Adrenal gland (tissue), 12 donors: ENCODE data around the gene CDC42SE1. TPM values are rescaled to one million over a fixed set of nuclear protein-coding genes. Genes with fewer than 3 reads are reported as not detected.

ENCODE experiments used
- DNase-seq, 7 donors: peaks; one replicate each; pipeline ENCODE4 v3.0.0-alpha.2; 2019 to 2020
- H3K27ac ChIP-seq, 5 donors: fragments of 200-600 bp; sonication (generic) in 4 of 5; 1 replicate in 3 of 5; 2 replicates in 2 of 5; pipeline versions ENCODE4 v1.5.1 to v1.8.0; 2016 to 2020; ENCODE audit warnings: mild to moderate bottlenecking in 1 of 5
- H3K27me3 ChIP-seq: fragments of 200-600 bp; 2 replicates; pipeline ENCODE4 v1.8.0; 2021
- H3K36me3 ChIP-seq, 2 donors: fragments of 200-600 bp; replicated peaks in 1 of 2; 1 replicate in 1 of 2; 2 replicates in 1 of 2; pipeline versions ENCODE4 v1.5.1 to v1.8.0; 2018 to 2022
- H3K4me1 ChIP-seq, 2 donors: fragments of 200-600 bp; replicated peaks in 1 of 2; 1 replicate in 1 of 2; 2 replicates in 1 of 2; pipeline versions ENCODE4 v1.5.1 to v1.8.0; 2018 to 2021
- H3K4me3 ChIP-seq, 4 donors: fragments of 200-600 bp; sonication (generic) in 3 of 4; one replicate each; pipeline ENCODE4 v1.5.1; 2016 to 2018
- H3K9me3 ChIP-seq, 3 donors: fragments of 200-600 bp; sonication (generic) in 1 of 3; replicated peaks in 1 of 3; 1 replicate in 2 of 3; 2 replicates in 1 of 3; pipeline versions ENCODE4 v1.5.1 to v1.8.0; 2016 to 2021
- POLR2A ChIP-seq, 2 donors: fragments of 450-650 bp; IDR thresholded peaks; one replicate each; pipeline ENCODE4 v1.6.1; 2017; ENCODE audit warnings: antibody characterized with exemption in 2 of 2, mild to moderate bottlenecking in 2 of 2, moderate library complexity in 1 of 2
- WGBS, 4 donors: extraction: QIAGEN DNeasy Blood & Tissue Kit in 2 of 4; methylation state at CpG; one replicate each; pipeline versions ENCODE4 v1.1.5 to v1.1.7; 2013 to 2017; 5-methylcytosine and 5-hydroxymethylcytosine counted together
- intact Hi-C, 2 donors: fragments of 100-400 bp; cut with DNase I; formaldehyde crosslinking; loops; one replicate each; pipeline versions ENCODE4 v1.14.1 to v1.15.0; 2022 to 2023
- polyA plus RNA-seq, 3 donors: library from polyadenylated mRNA; stranded (reverse); fragments of 200-250 nt in 2 of 3; fragments of 350-450 nt in 1 of 3; fragmentation: Illumina TruSeq in 1 of 3; extraction: RNeasy Lipid Tissue Mini Kit (QIAGEN cat#74804) in 1 of 3; gene quantifications; one replicate each; pipeline ENCODE4 v1.2.3, GENCODE V29; 2013 to 2014
- total RNA-seq, 9 donors: library from RNA; depleted of rRNA in 4 of 9; stranded (reverse); fragments of >200 nt in 4 of 9; fragments of 120-200 nt in 1 of 9; fragmentation: NEBNext Ultra II Directional in 1 of 9; extraction: Animal tissue kit (Norgen Biotek cat#: 25700) in 1 of 9; gene quantifications; one replicate each; pipeline versions ENCODE4 v1.1.0 to v1.2.4, GENCODE V29; 2013 to 2023
- TF ChIP-seq, protein P1 (sequence below), 6 experiments: fragments of 450-650 bp in 4 of 6; fragments of 200-600 bp in 2 of 6; sonication (generic) in 1 of 6; IDR thresholded peaks; 1 replicate in 5 of 6; 2 replicates in 1 of 6; pipeline versions ENCODE4 v1.5.1 to v1.8.0; 2016 to 2021; ENCODE audit warnings: antibody characterized with exemption in 6 of 6, mild to moderate bottlenecking in 2 of 6, moderate library complexity in 1 of 6
- donor health status: healthy with polysubstance abuse.
- donor health status: Bipolar disorder and iron deficiency.
- donor health status: DM: yes; HTN: yes; CAD: no.
- donor health status: DM: no; HTN: no; CAD: no.
- donor health status: DM: no; HTN: no; CAD: no.
- donor health status: DM: yes; HTN: yes; CAD: no.

Gene CDC42SE1
- total and polyA plus RNA-seq, 12 donors, result 45.5 to 125 (median 85.9) TPM

DNA sequence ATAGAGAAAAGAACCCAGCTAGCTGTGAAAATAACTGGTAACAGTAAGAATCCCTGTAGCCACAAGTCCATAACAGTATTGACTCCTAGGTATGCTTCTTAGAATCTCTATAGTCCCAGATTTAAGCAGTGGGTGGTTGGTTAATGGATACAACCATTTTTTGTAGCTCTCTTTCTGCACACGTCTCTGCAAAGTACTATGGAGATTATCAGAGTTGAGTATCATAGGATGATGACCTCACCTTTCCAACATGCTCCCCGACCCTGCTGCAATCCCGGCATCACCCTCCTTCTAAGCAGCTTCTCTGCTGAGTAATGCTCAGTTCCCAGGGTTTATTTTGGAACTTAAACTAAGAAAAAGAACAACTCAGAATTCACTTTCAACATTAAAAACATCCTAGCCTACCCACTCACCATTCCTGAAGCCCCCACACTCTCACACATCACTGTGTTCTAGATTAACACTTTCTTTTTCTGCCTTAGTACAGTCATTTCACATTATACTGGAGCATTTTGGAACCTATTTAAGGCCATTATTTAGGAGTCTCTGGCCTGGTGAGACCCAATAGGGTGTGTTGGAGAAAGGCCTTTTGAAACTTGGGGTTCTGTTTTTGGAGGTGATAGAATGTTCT lies 3.4 kb upstream of the CDC42SE1 start:
- 40 to 55% (median 50%) methylated on average over 3 of the region's 3 CpGs for WGBS, 4 donors
- Histone ChIP-seq H3K4me3 (no peak overlapping the region), H3K9me3 (no peaks in the 10 kb centered on the region), H3K27ac (peak overlapping the region in 2 of 5 donors; percentile 71 to 78), H3K4me1 (peaks cover 4 to 12% of the 10 kb centered on the region in 2 donors), H3K36me3 (no peaks in the 10 kb centered on the region), H3K27me3 (no peaks in the 10 kb centered on the region)
- peak in 1 of 2 donors; percentile 10 for TF ChIP-seq POLR2A (IDR thresholded peaks at IDR 0.05)
- TF ChIP-seq, protein P1, sequence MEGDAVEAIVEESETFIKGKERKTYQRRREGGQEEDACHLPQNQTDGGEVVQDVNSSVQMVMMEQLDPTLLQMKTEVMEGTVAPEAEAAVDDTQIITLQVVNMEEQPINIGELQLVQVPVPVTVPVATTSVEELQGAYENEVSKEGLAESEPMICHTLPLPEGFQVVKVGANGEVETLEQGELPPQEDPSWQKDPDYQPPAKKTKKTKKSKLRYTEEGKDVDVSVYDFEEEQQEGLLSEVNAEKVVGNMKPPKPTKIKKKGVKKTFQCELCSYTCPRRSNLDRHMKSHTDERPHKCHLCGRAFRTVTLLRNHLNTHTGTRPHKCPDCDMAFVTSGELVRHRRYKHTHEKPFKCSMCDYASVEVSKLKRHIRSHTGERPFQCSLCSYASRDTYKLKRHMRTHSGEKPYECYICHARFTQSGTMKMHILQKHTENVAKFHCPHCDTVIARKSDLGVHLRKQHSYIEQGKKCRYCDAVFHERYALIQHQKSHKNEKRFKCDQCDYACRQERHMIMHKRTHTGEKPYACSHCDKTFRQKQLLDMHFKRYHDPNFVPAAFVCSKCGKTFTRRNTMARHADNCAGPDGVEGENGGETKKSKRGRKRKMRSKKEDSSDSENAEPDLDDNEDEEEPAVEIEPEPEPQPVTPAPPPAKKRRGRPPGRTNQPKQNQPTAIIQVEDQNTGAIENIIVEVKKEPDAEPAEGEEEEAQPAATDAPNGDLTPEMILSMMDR (IDR thresholded peaks at IDR 0.05), result no peak
- DNase-seq, result peak in 3 of 7 donors; percentile 35 to 62 (median 61)
- intact Hi-C loops, result no loop called here

DNA sequence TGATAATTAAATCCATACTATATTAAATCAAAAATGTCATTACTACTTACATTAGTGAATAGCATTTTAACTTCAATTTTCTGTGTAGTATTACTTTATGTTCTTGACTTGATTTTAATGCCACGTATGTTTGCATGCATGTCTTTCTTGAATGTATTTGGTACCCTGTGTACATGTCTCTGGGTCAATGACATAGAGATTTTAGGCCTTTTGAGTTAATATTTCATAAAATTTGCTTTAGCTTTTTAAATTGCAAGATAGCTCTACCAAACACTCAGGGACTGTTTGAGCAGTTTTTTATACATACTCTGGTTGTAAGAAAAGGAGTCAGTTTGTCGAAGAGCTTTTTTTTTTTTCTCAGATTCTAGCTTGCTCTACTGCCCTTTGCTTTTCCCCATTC lies 2.3 kb upstream of the CDC42SE1 start:
- Histone ChIP-seq H3K4me3 (no peak overlapping the region), H3K4me1 (peaks cover 13 to 21% of the 10 kb centered on the region in 2 donors), H3K36me3 (no peaks in the 10 kb centered on the region), H3K9me3 (no peaks in the 10 kb centered on the region), H3K27ac (peak overlapping the region in 1 of 5 donors; percentile 78), H3K27me3 (no peaks in the 10 kb centered on the region)
- TF ChIP-seq, protein P1 (IDR thresholded peaks at IDR 0.05), result no peak
- no peak for TF ChIP-seq POLR2A (IDR thresholded peaks at IDR 0.05)
- DNase-seq, result no peak
- intact Hi-C loops, result no loop called here
- WGBS, 4 donors, result 81 to 86% (median 84%) methylated on average over 2 of the region's 2 CpGs

DNA sequence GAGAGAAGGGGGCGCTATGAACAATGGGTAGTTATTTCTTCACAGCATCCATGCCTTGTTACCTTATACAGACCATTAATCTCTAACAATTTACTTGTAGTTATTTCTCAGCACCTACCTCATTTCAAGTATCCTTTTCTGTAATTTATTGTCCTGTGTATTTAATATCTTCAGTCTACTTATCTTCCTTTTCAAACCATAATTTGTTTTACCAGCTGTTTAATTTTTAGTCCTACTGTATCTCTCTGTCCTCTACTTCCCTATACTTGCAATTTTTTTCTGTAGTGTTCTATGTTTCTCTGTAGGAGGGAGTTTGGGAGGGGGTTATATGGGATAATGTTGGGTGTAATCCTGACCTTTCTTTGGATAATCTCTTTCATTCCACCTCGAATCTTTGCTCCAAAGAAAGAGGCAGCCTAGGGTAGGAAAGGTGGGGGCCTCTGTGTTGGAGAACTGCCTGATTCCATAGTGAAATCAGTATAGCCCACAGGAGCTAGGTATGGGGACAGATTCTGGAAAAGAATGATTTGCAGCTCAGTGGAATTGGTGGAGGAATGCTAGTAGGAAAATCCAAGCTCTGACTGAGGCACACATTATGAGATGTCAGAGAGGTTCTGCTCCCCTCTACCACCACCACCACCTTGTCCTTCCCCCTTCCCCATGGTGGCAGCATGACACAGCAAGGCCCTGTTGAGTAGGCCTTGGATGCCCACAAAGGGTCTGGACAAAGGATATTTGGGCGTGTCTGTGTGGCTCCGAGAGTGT lies 1.4 kb upstream of the CDC42SE1 start:
- intact Hi-C loops, result no loop called here
- DNase-seq, result no peak
- H3K4me1 ChIP-seq, result peaks cover 22 to 30% of the 10 kb centered on the region in 2 donors
- H3K27me3 ChIP-seq, result no peaks in the 10 kb centered on the region
- TF ChIP-seq, protein P1 (IDR thresholded peaks at IDR 0.05), result no peak
- no peak for TF ChIP-seq POLR2A (IDR thresholded peaks at IDR 0.05)
- WGBS, 4 donors, result 65 to 71% (median 67%) methylated on average over 4 of the region's 4 CpGs
- H3K27ac ChIP-seq, result peak overlapping the region in 2 of 5 donors; percentile 96 to 98
- peaks cover 0 to 5% of the 10 kb centered on the region in 2 donors for H3K36me3 ChIP-seq
- H3K4me3 ChIP-seq, result peak overlapping the region in 2 of 4 donors; percentile 92 to 94
- no peaks in the 10 kb centered on the region for H3K9me3 ChIP-seq

DNA sequence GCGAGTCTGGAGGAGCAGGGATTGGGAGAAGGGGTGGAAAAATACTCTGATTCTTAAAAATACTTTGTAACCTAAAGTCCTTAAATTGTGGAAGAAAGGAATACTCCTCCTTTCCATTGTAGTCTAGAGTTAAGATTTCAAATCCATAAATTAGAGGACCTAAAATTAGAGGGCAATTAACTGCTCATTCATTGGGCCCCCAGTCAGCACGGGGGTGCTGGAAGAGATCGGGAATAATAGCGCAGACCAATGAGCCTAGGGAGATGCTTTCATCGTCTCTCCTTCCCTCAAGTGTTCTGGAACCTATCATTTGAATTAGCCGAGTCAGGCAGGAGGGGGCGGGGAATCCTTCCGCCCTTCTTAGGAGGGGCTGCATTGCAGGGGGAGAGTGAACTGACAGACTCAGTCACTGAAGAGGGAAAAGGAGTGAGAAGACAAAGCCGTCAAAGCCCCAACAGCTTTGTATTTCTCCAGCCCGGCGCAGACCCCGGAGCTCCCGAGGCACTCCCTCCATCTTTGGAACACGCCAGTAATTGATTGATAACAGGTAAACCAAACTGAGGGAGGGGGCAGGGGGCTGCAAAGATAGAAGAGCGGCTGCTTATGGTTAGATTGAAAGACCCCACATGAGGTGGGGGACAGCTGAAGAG lies 710 bp upstream of the CDC42SE1 start, which contains the start of gene MLLT11:
Gene MLLT11, plus strand, starts transcription at position 391 of the 650 bp plus-strand sequence. CDS start 6,828 bp downstream, outside the sequence.
- peak in 1 of 2 donors; percentile 43 for TF ChIP-seq POLR2A (IDR thresholded peaks at IDR 0.05)
- TF ChIP-seq, protein P1 (IDR thresholded peaks at IDR 0.05), result no peak
- DNase-seq, result peak in 6 of 7 donors; percentile 38 to 85 (median 54)
- 0 to 3% (median 2%) methylated on average over 15 of the region's 15 CpGs for WGBS, 4 donors
- Histone ChIP-seq H3K27ac (peak within 1 kb of the TSS; percentile 86 to 98 (median 94)), H3K4me3 (peak within 1 kb of the TSS; percentile 92 to 99 (median 96)), H3K36me3 (peaks cover 0 to 12% of the 10 kb centered on the region in 2 donors), H3K27me3 (no peaks in the 10 kb centered on the region), H3K4me1 (peaks cover 29 to 30% of the 10 kb centered on the region in 2 donors), H3K9me3 (no peaks in the 10 kb centered on the region)
- intact Hi-C loops, result no loop called here
